ENCODE measurements around the gene FILIP1L. TPM values are rescaled to one million over a fixed set of nuclear protein-coding genes. Genes with fewer than 3 reads are reported as not detected.

The FILIP1L gene
- total RNA-seq, 1 donor from 2014 or later, result 47.0 TPM

DNA sequence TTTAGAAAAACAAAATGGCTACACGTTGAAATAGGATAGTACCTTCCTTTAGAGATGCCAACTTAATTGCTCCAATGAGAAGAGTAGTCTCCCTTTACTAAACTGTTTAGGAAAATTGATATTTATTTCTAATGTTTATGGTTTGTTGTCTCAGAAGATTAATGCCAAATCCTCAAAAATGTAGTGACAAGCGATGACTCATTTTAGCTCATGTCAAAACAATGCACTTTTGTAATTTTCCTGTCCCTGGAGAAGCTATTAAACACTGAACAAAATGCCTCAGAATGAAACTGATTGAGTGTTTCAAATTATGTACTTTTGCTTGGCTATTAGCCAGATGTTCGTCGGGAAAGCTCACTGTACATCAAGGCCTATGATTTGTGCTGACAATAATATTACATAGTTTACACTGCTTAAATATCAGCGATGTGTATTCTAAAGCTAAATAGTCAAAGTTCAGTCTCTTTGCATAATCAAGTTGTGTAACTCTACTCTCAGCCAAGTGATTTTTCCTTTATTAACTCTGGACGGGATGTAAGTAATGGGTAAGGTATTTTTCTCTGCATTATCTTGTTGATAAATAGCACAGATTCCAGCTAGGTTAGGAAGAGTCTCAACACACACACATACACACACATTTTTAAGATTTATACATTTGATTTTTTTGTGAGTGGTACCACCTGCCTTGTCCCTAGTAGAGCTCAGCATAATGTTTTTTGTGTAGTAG is 212.9 kb downstream of the FILIP1L start:
- Mint-ChIP-seq H3K27ac (ENCODE audit: unreplicated experiment) (peak overlapping the region; percentile 65), H3K27me3 (ENCODE audit: unreplicated experiment) (no peaks in the 10 kb centered on the region), H3K4me3 (ENCODE audit: unreplicated experiment) (peak overlapping the region; percentile 8), H3K36me3 (ENCODE audit: unreplicated experiment) (no peaks in the 10 kb centered on the region), H3K4me1 (ENCODE audit: unreplicated experiment) (peaks cover 24% of the 10 kb centered on the region), H3K9me3 (ENCODE audit: unreplicated experiment) (no peaks in the 10 kb centered on the region)
- TF ChIP-seq CTCF (IDR thresholded peaks at IDR 0.05), result no peak
- DNase-seq (ENCODE audit: extremely low spot score, unreplicated experiment), result no peak

- DNase-seq (ENCODE audit: extremely low spot score, unreplicated experiment), result no peak
- Mint-ChIP-seq H3K36me3 (ENCODE audit: unreplicated experiment) (no peaks in the 10 kb centered on the region), H3K27me3 (ENCODE audit: unreplicated experiment) (no peaks in the 10 kb centered on the region), H3K27ac (ENCODE audit: unreplicated experiment) (no peak overlapping the region), H3K4me3 (ENCODE audit: unreplicated experiment) (no peak overlapping the region), H3K9me3 (ENCODE audit: unreplicated experiment) (peaks cover 5% of the 10 kb centered on the region), H3K4me1 (ENCODE audit: unreplicated experiment) (peaks cover 35% of the 10 kb centered on the region)
- no peak for TF ChIP-seq CTCF (IDR thresholded peaks at IDR 0.05)
These were observed 214.1 kb downstream of the FILIP1L start for GRCh38 chr3:99900248-99900647.

GRCh38 chr3:99899603-99900002 is 214.7 kb downstream of the FILIP1L start:
- Mint-ChIP-seq H3K27me3 (ENCODE audit: unreplicated experiment) (no peaks in the 10 kb centered on the region), H3K27ac (ENCODE audit: unreplicated experiment) (no peak overlapping the region)
- DNase-seq (ENCODE audit: extremely low spot score, unreplicated experiment), result no peak

DNA sequence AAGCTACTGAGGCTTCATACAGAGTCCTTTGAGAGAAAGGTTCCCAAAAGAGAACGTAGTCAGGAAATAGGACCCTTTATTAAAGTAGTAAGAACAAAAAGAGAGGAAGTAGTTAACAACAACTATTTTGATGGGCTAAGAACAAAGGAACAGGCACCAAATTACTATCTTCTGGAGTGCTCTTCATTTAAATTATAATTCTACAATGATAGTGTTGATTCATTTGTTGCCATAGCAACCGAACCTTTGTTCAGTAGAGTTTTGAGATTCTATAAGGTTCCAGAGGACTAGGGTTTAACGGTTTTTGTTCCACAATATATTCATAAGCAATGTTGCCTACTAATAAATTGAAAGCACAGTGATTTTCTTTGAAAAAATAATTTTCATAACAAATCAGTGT is 217.8 kb downstream of the FILIP1L start:
- no peak for TF ChIP-seq CTCF (IDR thresholded peaks at IDR 0.05)
- Mint-ChIP-seq H3K27me3 (ENCODE audit: unreplicated experiment) (no peaks in the 10 kb centered on the region), H3K36me3 (ENCODE audit: unreplicated experiment) (no peaks in the 10 kb centered on the region), H3K9me3 (ENCODE audit: unreplicated experiment) (peaks cover 6% of the 10 kb centered on the region), H3K27ac (ENCODE audit: unreplicated experiment) (peak overlapping the region; percentile 97), H3K4me3 (ENCODE audit: unreplicated experiment) (peak overlapping the region; percentile 5), H3K4me1 (ENCODE audit: unreplicated experiment) (peaks cover 26% of the 10 kb centered on the region)
- no peak for DNase-seq (ENCODE audit: extremely low spot score, unreplicated experiment)

More at GRCh38 chr3:99899603-99900002, 214.7 kb downstream of the FILIP1L start:
- no peak for TF ChIP-seq CTCF (IDR thresholded peaks at IDR 0.05)
- Mint-ChIP-seq H3K4me1 (ENCODE audit: unreplicated experiment) (peaks cover 38% of the 10 kb centered on the region), H3K4me3 (ENCODE audit: unreplicated experiment) (no peak overlapping the region), H3K36me3 (ENCODE audit: unreplicated experiment) (no peaks in the 10 kb centered on the region), H3K9me3 (ENCODE audit: unreplicated experiment) (peaks cover 6% of the 10 kb centered on the region)

DNA sequence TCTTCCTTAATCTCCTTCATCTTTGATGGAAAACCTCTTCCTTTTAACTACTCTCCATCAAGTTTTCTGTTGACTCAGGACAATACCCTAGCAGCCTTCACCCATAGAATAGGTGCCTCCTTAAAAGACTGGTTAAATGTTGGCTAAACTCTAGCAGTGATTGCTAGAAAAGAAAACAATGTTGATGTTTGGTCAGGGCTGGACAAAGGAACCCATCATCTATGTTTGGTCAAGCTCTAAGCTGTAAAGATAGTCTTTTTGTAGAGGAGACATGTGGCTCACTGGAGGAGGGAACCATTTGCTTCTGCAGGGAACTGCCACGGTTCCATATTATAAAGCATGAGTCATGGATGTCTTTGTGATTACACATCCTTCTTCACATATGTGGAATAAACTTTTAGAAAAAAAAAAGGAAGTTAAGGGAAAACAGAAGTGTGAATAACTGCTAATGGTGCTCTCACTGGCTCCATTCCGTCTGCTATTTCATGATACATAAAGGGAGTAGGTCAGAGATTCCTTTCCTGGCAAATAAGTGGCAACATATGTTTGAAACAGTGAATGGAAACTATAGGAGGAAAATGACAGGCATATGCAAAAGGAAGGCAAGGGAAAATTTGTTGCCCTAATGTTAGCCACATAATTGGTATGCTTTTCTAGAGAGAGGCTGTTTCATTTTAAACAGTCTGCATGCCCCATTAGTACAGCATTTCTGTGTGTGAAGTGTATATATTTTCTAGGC is 218.4 kb downstream of the FILIP1L start:
- Mint-ChIP-seq H3K9me3 (ENCODE audit: unreplicated experiment) (peaks cover 6% of the 10 kb centered on the region), H3K4me3 (ENCODE audit: unreplicated experiment) (peak overlapping the region; percentile 5), H3K36me3 (ENCODE audit: unreplicated experiment) (no peaks in the 10 kb centered on the region), H3K27me3 (ENCODE audit: unreplicated experiment) (no peaks in the 10 kb centered on the region), H3K4me1 (ENCODE audit: unreplicated experiment) (peaks cover 20% of the 10 kb centered on the region), H3K27ac (ENCODE audit: unreplicated experiment) (peak overlapping the region; percentile 97)
- no peak for TF ChIP-seq CTCF (IDR thresholded peaks at IDR 0.05)
- DNase-seq (ENCODE audit: extremely low spot score, unreplicated experiment), result no peak
